MM.1S (cell line): Measurements from ENCODE around the gene RHOA.

Source experiments
- DNase-seq: peaks from one replicate; pipeline ENCODE4 v3.0.0-alpha.2; 2015
- H2AFZ ChIP-seq: fragments of 300-600 bp; sonication (generic); 2 replicates; pipeline ENCODE4 v1.6.0; 2016; ENCODE audit warnings: antibody characterized with exemption, low read length
- H3F3A ChIP-seq: fragments of 300-600 bp; sonication (generic); 2 replicates; pipeline ENCODE4 v1.6.1; 2016; ENCODE audit warnings: mild to moderate bottlenecking, antibody characterized with exemption, low read length, moderate library complexity, mixed read lengths; ENCODE audit not compliant: insufficient read depth
- H3K27ac ChIP-seq: fragments of 300-600 bp; sonication (generic); 2 replicates; pipeline ENCODE4 v1.5.1; 2016; ENCODE audit warnings: mild to moderate bottlenecking, low read length
- H3K27me3 ChIP-seq: fragments of 300-600 bp; sonication (generic); replicated peaks from 2 replicates; pipeline ENCODE4 v1.6.0; 2016; ENCODE audit warnings: low read length; ENCODE audit not compliant: insufficient read depth
- H3K36me3 ChIP-seq: fragments of 300-600 bp; sonication (generic); replicated peaks from 2 replicates; pipeline ENCODE4 v1.6.1; 2016; ENCODE audit warnings: mild to moderate bottlenecking, low read length, mixed read lengths; ENCODE audit not compliant: insufficient read depth
- H3K4me1 ChIP-seq: fragments of 300-600 bp; sonication (generic); 2 replicates; pipeline ENCODE4 v1.6.1; 2016; ENCODE audit warnings: low read length, mixed read lengths
- H3K4me2 ChIP-seq: fragments of 300-600 bp; sonication (generic); 2 replicates; pipeline ENCODE4 v1.6.0; 2016; ENCODE audit warnings: low read depth, low read length
- H3K4me3 ChIP-seq: fragments of 300-600 bp; sonication (generic); 2 replicates; pipeline ENCODE4 v1.5.1; 2016; ENCODE audit warnings: low read length, mixed read lengths
- H3K79me2 ChIP-seq: fragments of 300-600 bp; sonication (generic); 2 replicates; pipeline ENCODE4 v1.6.1; 2016; ENCODE audit warnings: mixed run types, low read length, mixed read lengths
- H3K9ac ChIP-seq: fragments of 300-600 bp; sonication (generic); 2 replicates; pipeline ENCODE4 v1.6.1; 2016; ENCODE audit warnings: low read length, mixed read lengths
- H3K9me2 ChIP-seq: fragments of 300-600 bp; sonication (generic); replicated peaks from 2 replicates; pipeline ENCODE4 v1.6.1; 2016; ENCODE audit warnings: mild to moderate bottlenecking, low read length, mixed read lengths; ENCODE audit not compliant: insufficient read depth
- H3K9me3 ChIP-seq: fragments of 300-600 bp; sonication (generic); replicated peaks from 2 replicates; pipeline ENCODE4 v1.6.1; 2016; ENCODE audit warnings: mild to moderate bottlenecking, low read length, mixed read lengths; ENCODE audit not compliant: insufficient read depth
- H4K20me1 ChIP-seq: fragments of 300-600 bp; sonication (generic); 2 replicates; pipeline ENCODE4 v1.6.1; 2016; ENCODE audit warnings: mild to moderate bottlenecking, low read length, moderate library complexity, mixed read lengths; ENCODE audit not compliant: insufficient read depth
- CTCF ChIP-seq: fragments of 300-600 bp; sonication (generic); IDR thresholded peaks from 2 replicates; pipeline ENCODE4 v1.5.1; 2016; ENCODE audit warnings: antibody characterized with exemption, low read length, mixed read lengths
- EZH2 ChIP-seq: fragments of 300-600 bp; sonication (generic); optimal IDR thresholded peaks from 2 replicates; pipeline ENCODE3; 2017; ENCODE audit warnings: low read depth, mild to moderate bottlenecking, antibody characterized with exemption, low read length, mixed read lengths
- EZH2phosphoT487 ChIP-seq: fragments of 300-600 bp; sonication (generic); IDR thresholded peaks from 2 replicates; pipeline ENCODE4 v1.6.1; 2018; ENCODE audit warnings: antibody characterized with exemption, low read length

The RHOA gene

DNA sequence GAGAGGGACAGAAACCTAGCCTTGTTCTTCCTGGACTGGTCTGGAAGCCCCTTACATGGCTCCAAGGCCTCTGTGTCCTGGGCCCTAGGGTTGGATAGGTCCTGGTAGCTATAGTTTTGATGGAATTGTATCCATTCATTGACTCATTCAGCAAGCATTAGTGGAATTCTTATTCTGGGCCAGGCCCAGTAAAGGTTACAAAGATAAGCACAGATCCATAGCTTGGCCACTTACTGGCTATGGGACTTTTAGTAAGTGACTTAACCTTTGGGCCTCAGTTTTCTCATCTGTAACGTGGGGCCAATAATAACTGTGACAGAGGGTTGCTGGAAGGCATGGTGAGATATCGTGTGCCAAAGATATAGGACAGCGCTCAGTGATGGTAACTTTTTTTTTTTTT, 44.7 kb upstream of the RHOA start:
- no peak for DNase-seq
- H3K4me3 ChIP-seq, result no peak overlapping the region
- H3K9me3 ChIP-seq, result no peaks in the 10 kb centered on the region
- no peaks in the 10 kb centered on the region for H3K27me3 ChIP-seq
- no peaks in the 10 kb centered on the region for H3K79me2 ChIP-seq
- no peaks in the 10 kb centered on the region for H3F3A ChIP-seq
- TF ChIP-seq CTCF, result no peak
- no peak for TF ChIP-seq EZH2
- no peak for TF ChIP-seq EZH2phosphoT487
- no peak overlapping the region for H3K27ac ChIP-seq
- H3K4me2 ChIP-seq, result no peak overlapping the region
- no peak overlapping the region for H3K9ac ChIP-seq
- no peak overlapping the region for H2AFZ ChIP-seq
- H3K9me2 ChIP-seq, result no peaks in the 10 kb centered on the region
- no peaks in the 10 kb centered on the region for H3K36me3 ChIP-seq
- H3K4me1 ChIP-seq, result peaks cover under 1% of the 10 kb centered on the region; the same call in 1 of the 2 replicates
- H4K20me1 ChIP-seq, result no peaks in the 10 kb centered on the region

DNA sequence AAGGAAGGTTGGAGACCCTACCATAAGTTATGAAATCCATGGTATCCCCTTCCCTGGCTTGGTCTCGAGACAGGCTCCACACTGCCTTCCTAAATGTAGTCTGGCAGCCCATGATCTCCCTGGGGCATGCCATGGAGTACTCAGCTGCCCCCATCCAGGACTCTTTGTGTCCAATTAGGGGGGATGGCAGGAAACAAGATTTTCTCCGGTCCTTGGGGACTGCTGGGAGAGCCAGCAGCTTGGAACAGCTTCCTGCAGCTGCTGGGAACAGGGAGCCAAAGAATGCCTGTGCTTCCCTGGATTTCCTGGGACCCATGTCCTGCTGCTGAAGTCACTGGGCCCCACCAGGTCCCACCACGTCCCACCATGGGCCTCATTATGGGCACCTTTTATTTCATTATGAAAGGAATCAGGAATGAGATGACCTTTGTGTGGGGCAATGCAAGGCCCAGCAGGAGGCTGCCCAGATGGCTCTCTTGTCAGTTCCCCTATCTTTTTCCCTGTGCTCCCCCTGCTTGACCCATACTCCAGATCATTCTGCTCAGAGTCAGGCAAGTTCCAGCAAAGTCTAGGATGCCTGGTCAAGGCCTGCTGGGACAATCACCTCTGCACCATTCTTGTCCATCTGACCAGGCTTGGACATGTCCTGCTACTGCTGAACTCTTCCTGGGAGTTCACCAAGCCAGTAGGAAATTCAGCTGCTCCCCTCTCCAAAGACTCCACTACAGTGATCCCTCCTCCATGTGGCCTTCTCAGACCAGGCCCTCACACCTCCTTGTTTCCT, 43.3 kb upstream of the RHOA start:
- no peaks in the 10 kb centered on the region for H3K79me2 ChIP-seq
- H3K36me3 ChIP-seq, result no peaks in the 10 kb centered on the region
- H3K4me3 ChIP-seq, result no peak overlapping the region
- no peaks in the 10 kb centered on the region for H3K27me3 ChIP-seq
- H3F3A ChIP-seq, result no peaks in the 10 kb centered on the region
- H3K4me1 ChIP-seq, result no peaks in the 10 kb centered on the region
- H4K20me1 ChIP-seq, result no peaks in the 10 kb centered on the region
- no peaks in the 10 kb centered on the region for H3K9me2 ChIP-seq
- H3K9me3 ChIP-seq, result no peaks in the 10 kb centered on the region
- no peak overlapping the region for H3K9ac ChIP-seq
- no peak overlapping the region for H3K27ac ChIP-seq
- no peak overlapping the region for H3K4me2 ChIP-seq
- no peak for DNase-seq
- H2AFZ ChIP-seq, result no peak overlapping the region
- no peak for TF ChIP-seq EZH2
- TF ChIP-seq CTCF, result no peak
- no peak for TF ChIP-seq EZH2phosphoT487

DNA sequence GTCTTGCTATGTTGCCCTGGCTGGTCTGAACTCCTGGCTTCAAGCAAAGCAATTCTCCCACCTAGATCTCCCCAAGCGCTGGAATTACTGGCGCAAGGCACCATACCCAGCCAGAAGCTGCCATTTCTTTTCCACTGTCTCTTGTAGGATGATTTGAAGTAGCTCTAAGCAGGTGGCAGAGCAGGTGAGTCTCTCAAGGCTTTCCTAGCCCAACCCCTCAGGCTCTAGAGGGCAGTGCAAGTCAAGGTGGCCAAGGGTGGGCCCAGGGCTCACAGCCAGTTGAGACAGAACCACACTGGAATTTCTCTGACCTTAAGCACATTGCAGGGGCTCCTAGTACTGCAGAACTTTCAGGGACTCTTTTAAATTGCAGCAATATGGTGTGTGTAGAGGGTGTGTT, 42.7 kb upstream of the RHOA start:
- Histone ChIP-seq H3F3A (no peaks in the 10 kb centered on the region), H3K27me3 (no peaks in the 10 kb centered on the region), H3K4me1 (no peaks in the 10 kb centered on the region), H3K9me3 (no peaks in the 10 kb centered on the region), H3K27ac (no peak overlapping the region), H3K9me2 (no peaks in the 10 kb centered on the region), H2AFZ (no peak overlapping the region), H3K79me2 (no peaks in the 10 kb centered on the region), H3K4me3 (no peak overlapping the region), H3K36me3 (no peaks in the 10 kb centered on the region), H4K20me1 (no peaks in the 10 kb centered on the region), H3K9ac (no peak overlapping the region), H3K4me2 (no peak overlapping the region)
- DNase-seq, result no peak
- TF ChIP-seq EZH2, result no peak
- TF ChIP-seq EZH2phosphoT487, result no peak
- TF ChIP-seq CTCF, result peak; percentile 18; the same call in 1 of the 2 replicates
